Tibial nerve (tissue), 4 donors: ENCODE results near the gene ZKSCAN2. TPM values are rescaled to one million over a fixed set of nuclear protein-coding genes. Genes with fewer than 3 reads are reported as not detected.

Experiments
- DNase-seq, 2 donors: peaks; one replicate each; pipeline ENCODE4 v3.0.0-alpha.2; 2019; ENCODE audit warnings: low spot score in 2 of 2
- H3K27ac ChIP-seq, 4 donors: fragments of 200-600 bp; sonication (generic) in 3 of 4; one replicate each; pipeline ENCODE4 v1.5.1; 2017 to 2019; ENCODE audit warnings: mild to moderate bottlenecking in 1 of 4
- H3K27me3 ChIP-seq, 2 donors: fragments of 200-600 bp; sonication (generic) in 1 of 2; one replicate each; pipeline versions ENCODE4 v1.5.1 to v1.6.0; 2017 to 2019
- H3K36me3 ChIP-seq, 3 donors: fragments of 200-600 bp; sonication (generic); one replicate each; pipeline ENCODE4 v1.5.1; 2018 to 2019
- H3K4me1 ChIP-seq, 4 donors: fragments of 200-600 bp; sonication (generic) in 3 of 4; one replicate each; pipeline ENCODE4 v1.5.1; 2017 to 2019
- H3K4me3 ChIP-seq, 4 donors: fragments of 200-600 bp; sonication (generic) in 3 of 4; one replicate each; pipeline ENCODE4 v1.5.1; 2017 to 2019; ENCODE audit warnings: mild to moderate bottlenecking in 1 of 4, moderate library complexity in 1 of 4
- H3K9me3 ChIP-seq, 4 donors: fragments of 200-600 bp; sonication (generic) in 3 of 4; one replicate each; pipeline ENCODE4 v1.5.1; 2017 to 2019
- CTCF ChIP-seq, 5 experiments: fragments of 200-600 bp in 3 of 5; fragments of 450-650 bp in 2 of 5; sonication (generic) in 3 of 5; IDR thresholded peaks; one replicate each; pipeline ENCODE4 v1.5.1; 2016 to 2019; ENCODE audit warnings: antibody characterized with exemption in 5 of 5, mild to moderate bottlenecking in 3 of 5, moderate library complexity in 2 of 5
- EP300 ChIP-seq, 2 donors: sonication (generic); formaldehyde crosslinking; IDR thresholded peaks; one replicate each; pipeline ENCODE4 v1.6.1; 2017; ENCODE audit warnings: antibody characterized with exemption in 2 of 2, mild to moderate bottlenecking in 1 of 2
- POLR2A ChIP-seq, 2 donors: fragments of 450-650 bp; IDR thresholded peaks; one replicate each; pipeline ENCODE4 v1.6.1; 2017; ENCODE audit warnings: antibody characterized with exemption in 2 of 2, mild to moderate bottlenecking in 2 of 2, moderate library complexity in 2 of 2
- WGBS, 2 donors: methylation state at CpG; one replicate each; pipeline ENCODE4 v1.1.5; 2018; 5-methylcytosine and 5-hydroxymethylcytosine counted together
- total RNA-seq, 4 donors: library from RNA; depleted of rRNA; stranded (reverse); fragments of >200 nt; gene quantifications; one replicate each; pipeline ENCODE4 v1.1.0, GENCODE V29; 2016

Gene ZKSCAN2
- total RNA-seq, 4 donors from 2014 or later = 2.0 to 5.0 (median 4.0) TPM

- TF ChIP-seq POLR2A (IDR thresholded peaks at IDR 0.05) (no peak), CTCF (IDR thresholded peaks at IDR 0.05) (no peak), EP300 (IDR thresholded peaks at IDR 0.05) (no peak)
- no peak for DNase-seq
- Histone ChIP-seq H3K27me3 (no peaks in the 10 kb centered on the region), H3K27ac (no peak overlapping the region), H3K4me1 (no peaks in the 10 kb centered on the region), H3K9me3 (no peaks in the 10 kb centered on the region), H3K36me3 (peaks cover 0 to 26% (median 0%) of the 10 kb centered on the region in 3 donors), H3K4me3 (no peak overlapping the region)
- 94 to 96% methylated on average over 3 of the region's 3 CpGs for WGBS, 2 donors
These were observed 70.2 kb downstream of the ZKSCAN2 start for GRCh38 chr16:25187491-25187795.

Other genes starting within 250 kb of the ZKSCAN2 start
- 10 to 100 TPM; 43.3 to 72.6 (median 56.2) TPM for gene ARHGAP17, start 242.5 kb downstream of the ZKSCAN2 start, total RNA-seq
- 10 to 100 TPM; 21.6 to 56.4 (median 33.8) TPM for gene LCMT1, start 146.1 kb downstream of the ZKSCAN2 start, total RNA-seq
- not detected for gene AQP8, start 40.9 kb downstream of the ZKSCAN2 start, total RNA-seq